ENCODE results near the gene MEI1. TPM values are rescaled to one million over a fixed set of nuclear protein-coding genes. Genes with fewer than 3 reads are reported as not detected.

The MEI1 gene
- total RNA-seq, 1 experiment from 2014 or later, result 0.18 TPM

DNA sequence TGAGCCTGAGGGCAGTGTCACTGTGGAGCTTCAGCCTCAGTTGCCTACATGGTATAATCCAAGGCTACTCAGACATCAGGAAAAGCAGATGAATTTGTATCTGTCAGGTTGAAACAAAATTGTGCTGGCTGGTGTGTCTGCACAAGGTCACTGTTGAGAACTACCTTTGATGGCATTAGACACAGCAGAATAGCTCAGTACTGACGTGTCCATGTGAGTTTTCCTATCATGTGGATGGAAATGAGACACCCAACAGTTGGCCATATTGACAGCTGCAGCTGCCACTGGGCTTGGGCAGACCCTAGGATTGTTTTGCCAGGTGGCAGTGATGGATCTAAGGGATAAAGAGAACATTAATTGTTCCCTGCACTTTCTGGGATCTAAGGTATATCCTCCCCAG is 116.9 kb downstream of the MEI1 start:
- BruUV-seq (replicated peaks), result no TSS peak
- Histone ChIP-seq H3K27ac (ENCODE audit: low read length) (no peak overlapping the region), H3K36me3 (ENCODE audit: control insufficient read depth, insufficient read depth, low read length) (no peaks in the 10 kb centered on the region), H3K27me3 (ENCODE audit: control insufficient read depth, insufficient read depth, low read length) (no peaks in the 10 kb centered on the region), H3K4me3 (ENCODE audit: low read depth in 2 of 2, low read length in 2 of 2) (no peak overlapping the region), H3K9me3 (ENCODE audit: control insufficient read depth, insufficient read depth, low read depth, low read length) (no peaks in the 10 kb centered on the region), H3K4me1 (ENCODE audit: control insufficient read depth, insufficient read depth, low read length) (no peaks in the 10 kb centered on the region)
- CTCF ChIA-PET, result no interaction called here
- in situ Hi-C loops (cut with HindIII; ENCODE audit: low pct_unique_long_range_greater_than_20kb, low sequenced_read_pairs) (no loop called here), intact Hi-C loops (cut with micrococcal nuclease; ENCODE audit: unreplicated experiment) (no loop called here)
- POLR2A ChIA-PET, result no interaction called here
- no peak for ATAC-seq
- TF ChIP-seq TCF7L2 (IDR thresholded peaks at IDR 0.05; ENCODE audit: low read depth, low read length), result no peak
- TF ChIP-seq, protein P1, sequence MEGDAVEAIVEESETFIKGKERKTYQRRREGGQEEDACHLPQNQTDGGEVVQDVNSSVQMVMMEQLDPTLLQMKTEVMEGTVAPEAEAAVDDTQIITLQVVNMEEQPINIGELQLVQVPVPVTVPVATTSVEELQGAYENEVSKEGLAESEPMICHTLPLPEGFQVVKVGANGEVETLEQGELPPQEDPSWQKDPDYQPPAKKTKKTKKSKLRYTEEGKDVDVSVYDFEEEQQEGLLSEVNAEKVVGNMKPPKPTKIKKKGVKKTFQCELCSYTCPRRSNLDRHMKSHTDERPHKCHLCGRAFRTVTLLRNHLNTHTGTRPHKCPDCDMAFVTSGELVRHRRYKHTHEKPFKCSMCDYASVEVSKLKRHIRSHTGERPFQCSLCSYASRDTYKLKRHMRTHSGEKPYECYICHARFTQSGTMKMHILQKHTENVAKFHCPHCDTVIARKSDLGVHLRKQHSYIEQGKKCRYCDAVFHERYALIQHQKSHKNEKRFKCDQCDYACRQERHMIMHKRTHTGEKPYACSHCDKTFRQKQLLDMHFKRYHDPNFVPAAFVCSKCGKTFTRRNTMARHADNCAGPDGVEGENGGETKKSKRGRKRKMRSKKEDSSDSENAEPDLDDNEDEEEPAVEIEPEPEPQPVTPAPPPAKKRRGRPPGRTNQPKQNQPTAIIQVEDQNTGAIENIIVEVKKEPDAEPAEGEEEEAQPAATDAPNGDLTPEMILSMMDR (IDR thresholded peaks at IDR 0.05), result no peak
- TF ChIP-seq, protein P2, sequence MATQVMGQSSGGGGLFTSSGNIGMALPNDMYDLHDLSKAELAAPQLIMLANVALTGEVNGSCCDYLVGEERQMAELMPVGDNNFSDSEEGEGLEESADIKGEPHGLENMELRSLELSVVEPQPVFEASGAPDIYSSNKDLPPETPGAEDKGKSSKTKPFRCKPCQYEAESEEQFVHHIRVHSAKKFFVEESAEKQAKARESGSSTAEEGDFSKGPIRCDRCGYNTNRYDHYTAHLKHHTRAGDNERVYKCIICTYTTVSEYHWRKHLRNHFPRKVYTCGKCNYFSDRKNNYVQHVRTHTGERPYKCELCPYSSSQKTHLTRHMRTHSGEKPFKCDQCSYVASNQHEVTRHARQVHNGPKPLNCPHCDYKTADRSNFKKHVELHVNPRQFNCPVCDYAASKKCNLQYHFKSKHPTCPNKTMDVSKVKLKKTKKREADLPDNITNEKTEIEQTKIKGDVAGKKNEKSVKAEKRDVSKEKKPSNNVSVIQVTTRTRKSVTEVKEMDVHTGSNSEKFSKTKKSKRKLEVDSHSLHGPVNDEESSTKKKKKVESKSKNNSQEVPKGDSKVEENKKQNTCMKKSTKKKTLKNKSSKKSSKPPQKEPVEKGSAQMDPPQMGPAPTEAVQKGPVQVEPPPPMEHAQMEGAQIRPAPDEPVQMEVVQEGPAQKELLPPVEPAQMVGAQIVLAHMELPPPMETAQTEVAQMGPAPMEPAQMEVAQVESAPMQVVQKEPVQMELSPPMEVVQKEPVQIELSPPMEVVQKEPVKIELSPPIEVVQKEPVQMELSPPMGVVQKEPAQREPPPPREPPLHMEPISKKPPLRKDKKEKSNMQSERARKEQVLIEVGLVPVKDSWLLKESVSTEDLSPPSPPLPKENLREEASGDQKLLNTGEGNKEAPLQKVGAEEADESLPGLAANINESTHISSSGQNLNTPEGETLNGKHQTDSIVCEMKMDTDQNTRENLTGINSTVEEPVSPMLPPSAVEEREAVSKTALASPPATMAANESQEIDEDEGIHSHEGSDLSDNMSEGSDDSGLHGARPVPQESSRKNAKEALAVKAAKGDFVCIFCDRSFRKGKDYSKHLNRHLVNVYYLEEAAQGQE (IDR thresholded peaks at IDR 0.05; ENCODE audit: insufficient read depth in 1 of 2, low read depth in 2 of 2, low read length in 1 of 2), result no peak
- TF ChIP-seq POLR2AphosphoS5 (IDR thresholded peaks at IDR 0.05; ENCODE audit: low read depth, low read length), result no peak
- TF ChIP-seq SIN3A (IDR thresholded peaks at IDR 0.05; ENCODE audit: borderline replicate concordance, insufficient read depth, low read depth, low read length), result no peak
- DNase-seq (ENCODE audit: low read depth, low spot score), result no peak

DNA sequence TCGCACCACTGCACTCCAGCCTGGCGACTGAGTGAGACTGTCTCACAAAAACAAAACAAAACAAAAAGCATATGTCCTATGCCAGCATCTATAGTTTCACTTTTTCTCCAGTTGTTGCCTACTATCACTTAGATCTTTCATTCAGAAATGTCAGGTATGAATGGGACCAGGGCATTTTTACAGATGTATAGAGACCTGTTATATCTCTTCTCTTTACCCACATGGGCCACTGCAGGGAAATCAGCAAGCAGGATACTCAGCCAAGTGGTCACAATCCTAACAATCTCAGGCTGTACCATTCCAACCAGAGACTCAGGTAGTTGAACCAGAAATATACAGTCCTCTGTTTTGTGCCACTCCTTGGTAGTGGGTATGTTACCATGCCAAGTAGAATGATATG is 117.6 kb downstream of the MEI1 start:
- Histone ChIP-seq H3K27me3 (ENCODE audit: control insufficient read depth, insufficient read depth, low read length) (no peaks in the 10 kb centered on the region), H3K9me3 (ENCODE audit: control insufficient read depth, insufficient read depth, low read depth, low read length) (no peaks in the 10 kb centered on the region), H3K4me3 (ENCODE audit: low read depth in 2 of 2, low read length in 2 of 2) (no peak overlapping the region), H3K4me1 (ENCODE audit: control insufficient read depth, insufficient read depth, low read length) (no peaks in the 10 kb centered on the region), H3K36me3 (ENCODE audit: control insufficient read depth, insufficient read depth, low read length) (no peaks in the 10 kb centered on the region), H3K27ac (ENCODE audit: low read length) (no peak overlapping the region)
- POLR2A ChIA-PET, result no interaction called here
- TF ChIP-seq TCF7L2 (IDR thresholded peaks at IDR 0.05; ENCODE audit: low read depth, low read length), result no peak
- TF ChIP-seq POLR2AphosphoS5 (IDR thresholded peaks at IDR 0.05; ENCODE audit: low read depth, low read length), result no peak
- TF ChIP-seq, protein P2 (IDR thresholded peaks at IDR 0.05; ENCODE audit: insufficient read depth in 1 of 2, low read depth in 2 of 2, low read length in 1 of 2), result no peak
- no peak for TF ChIP-seq SIN3A (IDR thresholded peaks at IDR 0.05; ENCODE audit: borderline replicate concordance, insufficient read depth, low read depth, low read length)
- TF ChIP-seq, protein P1 (IDR thresholded peaks at IDR 0.05), result no peak
- CTCF ChIA-PET, result no interaction called here
- no peak for DNase-seq (ENCODE audit: low read depth, low spot score)
- no TSS peak for BruUV-seq (replicated peaks)
- ATAC-seq, result no peak
- in situ Hi-C loops (cut with HindIII; ENCODE audit: low pct_unique_long_range_greater_than_20kb, low sequenced_read_pairs) (no loop called here), intact Hi-C loops (cut with micrococcal nuclease; ENCODE audit: unreplicated experiment) (no loop called here)

Data from Panc1 (cell line).